ENCODE measurements around the gene DGCR2.
A peak's percentile ranks its signal among the peaks of the same experiment; 100 is the strongest.
"Not testable (repeated sequence)": the region's sequence is repeated elsewhere in the genome, so short reads cannot be mapped to it uniquely, and the experiment has no call there.

The DGCR2 gene

GRCh38 chr22:19001204-19001603, 121.0 kb downstream of the DGCR2 start:
- in situ Hi-C loops (cut with HindIII; ENCODE audit: low sequenced_read_pairs): no loop called here
- no peak for DNase-seq (ENCODE audit: low read depth)
- TF ChIP-seq CTCF (IDR thresholded peaks at IDR 0.05; ENCODE audit: low read depth, low read length, missing control alignments): no peak
- no peak overlapping the region for H3K4me3 ChIP-seq (ENCODE audit: low read depth, low read length)

GRCh38 chr22:19000106-19000505, 122.1 kb downstream of the DGCR2 start:
- in situ Hi-C loops (cut with HindIII; ENCODE audit: low sequenced_read_pairs); H3K4me3 ChIP-seq (ENCODE audit: low read depth, low read length); DNase-seq (ENCODE audit: low read depth): not testable (repeated sequence)

GRCh38 chr22:18999416-18999815, 122.8 kb downstream of the DGCR2 start:
- no peak overlapping the region for H3K4me3 ChIP-seq (ENCODE audit: low read depth, low read length)
- no peak for DNase-seq (ENCODE audit: low read depth)
- in situ Hi-C loops (cut with HindIII; ENCODE audit: low sequenced_read_pairs): no loop called here
- no peak for TF ChIP-seq CTCF (IDR thresholded peaks at IDR 0.05; ENCODE audit: low read depth, low read length, missing control alignments)

- DNase-seq (ENCODE audit: low read depth): no peak
- in situ Hi-C loops (cut with HindIII; ENCODE audit: low sequenced_read_pairs): no loop called here
- peak; percentile 17 for TF ChIP-seq CTCF (IDR thresholded peaks at IDR 0.05; ENCODE audit: low read depth, low read length, missing control alignments)
- no peak overlapping the region for H3K4me3 ChIP-seq (ENCODE audit: low read depth, low read length)
Observed at GRCh38 chr22:18999008-18999407, 123.2 kb downstream of the DGCR2 start.

GRCh38 chr22:18997925-18998315, 124.3 kb downstream of the DGCR2 start:
- H3K4me3 ChIP-seq (ENCODE audit: low read depth, low read length): no peak overlapping the region
- no peak for DNase-seq (ENCODE audit: low read depth)
- TF ChIP-seq CTCF (IDR thresholded peaks at IDR 0.05; ENCODE audit: low read depth, low read length, missing control alignments): no peak
- in situ Hi-C loops (cut with HindIII; ENCODE audit: low sequenced_read_pairs): no loop called here

GRCh38 chr22:18997306-18997924, 124.8 kb downstream of the DGCR2 start:
- no peak overlapping the region for H3K4me3 ChIP-seq (ENCODE audit: low read depth, low read length)
- in situ Hi-C loops (cut with HindIII; ENCODE audit: low sequenced_read_pairs): no loop called here
- no peak for DNase-seq (ENCODE audit: low read depth)
- no peak for TF ChIP-seq CTCF (IDR thresholded peaks at IDR 0.05; ENCODE audit: low read depth, low read length, missing control alignments)

- DNase-seq (ENCODE audit: low read depth): no peak
- in situ Hi-C loops (cut with HindIII; ENCODE audit: low sequenced_read_pairs): no loop called here
- no peak for TF ChIP-seq CTCF (IDR thresholded peaks at IDR 0.05; ENCODE audit: low read depth, low read length, missing control alignments)
- no peak overlapping the region for H3K4me3 ChIP-seq (ENCODE audit: low read depth, low read length)
Observed at GRCh38 chr22:18996376-18996900, 125.8 kb downstream of the DGCR2 start.

All from astrocyte of the cerebellum (primary cell).